Measurements from ENCODE around the gene ANKS1A.

The ANKS1A gene

GRCh38 chr6:35026434-35027222 lies 137.6 kb downstream of the ANKS1A start:
- no peak for DNase-seq

GRCh38 chr6:35027807-35028206 lies 138.8 kb downstream of the ANKS1A start:
- no peak for DNase-seq

- DNase-seq = no peak
Observed at GRCh38 chr6:35028781-35029769, 140.0 kb downstream of the ANKS1A start.

GRCh38 chr6:35030099-35030498 lies 141.0 kb downstream of the ANKS1A start:
- no peak for DNase-seq

- DNase-seq = no peak
Observed at GRCh38 chr6:35031611-35032529, 142.8 kb downstream of the ANKS1A start.

GRCh38 chr6:35033683-35034082 lies 144.6 kb downstream of the ANKS1A start:
- no peak for DNase-seq

GRCh38 chr6:35034411-35035191 lies 145.5 kb downstream of the ANKS1A start:
- DNase-seq = no peak

GRCh38 chr6:35035481-35036030 lies 146.5 kb downstream of the ANKS1A start:
- DNase-seq = no peak

- no peak for DNase-seq
Observed at GRCh38 chr6:35036059-35036827, 147.2 kb downstream of the ANKS1A start.

- DNase-seq = no peak
Observed at GRCh38 chr6:35036828-35037663, 148.0 kb downstream of the ANKS1A start.

- DNase-seq = no peak
Observed at GRCh38 chr6:35037664-35038038, 148.6 kb downstream of the ANKS1A start.

GRCh38 chr6:35038076-35038475 lies 149.0 kb downstream of the ANKS1A start:
- no peak for DNase-seq

- no peak for DNase-seq
Observed at GRCh38 chr6:35040398-35040797, 151.3 kb downstream of the ANKS1A start.

- no peak for DNase-seq
Observed at GRCh38 chr6:35041086-35041861, 152.2 kb downstream of the ANKS1A start.

GRCh38 chr6:35042031-35042815 lies 153.2 kb downstream of the ANKS1A start:
- no peak for DNase-seq

- DNase-seq = no peak
Observed at GRCh38 chr6:35043381-35044130, 154.5 kb downstream of the ANKS1A start.

GRCh38 chr6:35044145-35044745 lies 155.2 kb downstream of the ANKS1A start:
- DNase-seq = no peak

Data from effector CD8-positive, alpha-beta T cell (primary cell).